ENCODE results near the gene TMEM183A. TPM values are rescaled to one million over a fixed set of nuclear protein-coding genes. Genes with fewer than 3 reads are reported as not detected.

TMEM183A gene
- total RNA-seq, 1 donor from 2014 or later: 52.0 TPM

GRCh38 chr1:202991112-202991511, 16.1 kb upstream of the TMEM183A start:
- Histone ChIP-seq H3K4me3 (no peak overlapping the region), H3K4me1 (no peaks in the 10 kb centered on the region), H3K36me3 (no peaks in the 10 kb centered on the region), H3K27me3 (ENCODE audit: low read depth) (peaks cover 12% of the 10 kb centered on the region), H3K9me3 (no peaks in the 10 kb centered on the region), H3K27ac (no peak overlapping the region)
- ATAC-seq (no peak), DNase-seq (no peak)
- intact Hi-C loops (cut with DNase I): no loop called here
- TF ChIP-seq CTCF (IDR thresholded peaks at IDR 0.05): no peak

GRCh38 chr1:202994756-202995155, 12.4 kb upstream of the TMEM183A start:
- no peak for TF ChIP-seq CTCF (IDR thresholded peaks at IDR 0.05)
- no peak for ATAC-seq
- H3K27me3 ChIP-seq (ENCODE audit: low read depth): peaks cover 12% of the 10 kb centered on the region
- no peak for DNase-seq
- no peaks in the 10 kb centered on the region for H3K9me3 ChIP-seq
- intact Hi-C loops (cut with DNase I): no loop called here
- no peak overlapping the region for H3K4me3 ChIP-seq
- H3K36me3 ChIP-seq: no peaks in the 10 kb centered on the region
- peaks cover 5% of the 10 kb centered on the region for H3K4me1 ChIP-seq
- no peak overlapping the region for H3K27ac ChIP-seq

GRCh38 chr1:202998836-202999750, 8.1 kb upstream of the TMEM183A start:
- Histone ChIP-seq H3K4me3 (no peak overlapping the region), H3K36me3 (no peaks in the 10 kb centered on the region), H3K4me1 (peaks cover 5% of the 10 kb centered on the region), H3K27me3 (ENCODE audit: low read depth) (peaks cover 5% of the 10 kb centered on the region), H3K9me3 (no peaks in the 10 kb centered on the region), H3K27ac (no peak overlapping the region)
- ATAC-seq (peak; percentile 55 to 70), DNase-seq (no peak)
- intact Hi-C loops (cut with DNase I): no loop called here
- TF ChIP-seq CTCF (IDR thresholded peaks at IDR 0.05): peak; percentile 81

- H3K27me3 ChIP-seq (ENCODE audit: low read depth): peaks cover 5% of the 10 kb centered on the region
- intact Hi-C loops (cut with DNase I): no loop called here
- H3K4me1 ChIP-seq: peaks cover 5% of the 10 kb centered on the region
- no peak overlapping the region for H3K4me3 ChIP-seq
- H3K27ac ChIP-seq: no peak overlapping the region
- DNase-seq (no peak), ATAC-seq (no peak)
- H3K36me3 ChIP-seq: no peaks in the 10 kb centered on the region
- no peak for TF ChIP-seq CTCF (IDR thresholded peaks at IDR 0.05)
- H3K9me3 ChIP-seq: no peaks in the 10 kb centered on the region
Measured at GRCh38 chr1:203000217-203000944, 6.8 kb upstream of the TMEM183A start.

GRCh38 chr1:203001986-203002385, 5.2 kb upstream of the TMEM183A start:
- Histone ChIP-seq H3K27ac (no peak overlapping the region), H3K4me3 (no peak overlapping the region), H3K9me3 (no peaks in the 10 kb centered on the region), H3K4me1 (peaks cover 5% of the 10 kb centered on the region), H3K36me3 (no peaks in the 10 kb centered on the region), H3K27me3 (ENCODE audit: low read depth) (no peaks in the 10 kb centered on the region)
- TF ChIP-seq CTCF (IDR thresholded peaks at IDR 0.05): no peak
- intact Hi-C loops (cut with DNase I): no loop called here
- ATAC-seq (no peak), DNase-seq (no peak)

All from lower lobe of right lung (tissue), 2 donors.